Urinary bladder (tissue), 4 donors: ENCODE results near the gene GABRD. TPM values are rescaled to one million over a fixed set of nuclear protein-coding genes. Genes with fewer than 3 reads are reported as not detected.

ENCODE experiments used
- DNase-seq: peaks from one replicate; pipeline ENCODE4 v3.0.0-alpha.2; 2015; ENCODE audit errors: extremely low spot score
- H3K27ac ChIP-seq: one replicate; pipeline ENCODE4 v1.5.1; 2013; ENCODE audit warnings: low read depth, mild to moderate bottlenecking, moderate library complexity
- H3K36me3 ChIP-seq: one replicate; pipeline ENCODE4 v1.6.1; 2013; ENCODE audit warnings: mild to moderate bottlenecking, moderate library complexity; ENCODE audit not compliant: insufficient read depth
- H3K4me1 ChIP-seq: one replicate; pipeline ENCODE4 v1.6.1; 2013; ENCODE audit warnings: mild to moderate bottlenecking, moderate library complexity; ENCODE audit not compliant: insufficient read depth
- H3K4me3 ChIP-seq: one replicate; pipeline ENCODE4 v1.5.1; 2013; ENCODE audit warnings: low read depth, low read length
- WGBS: extraction: QIAGEN DNeasy Blood & Tissue Kit; methylation state at CpG from one replicate; pipeline ENCODE4 v1.1.7; 2013; 5-methylcytosine and 5-hydroxymethylcytosine counted together
- polyA plus RNA-seq: library from polyadenylated mRNA; stranded (reverse); fragments of 200-250 nt; gene quantifications from one replicate; pipeline ENCODE4 v1.2.3, GENCODE V29; 2013
- total RNA-seq: library from RNA; depleted of rRNA; stranded (reverse); fragments of >200 nt; gene quantifications from one replicate; pipeline ENCODE4 v1.2.3, GENCODE V29; 2014
- donor health status: healthy with polysubstance abuse.
- donor health status: healthy.

GABRD gene
- total and polyA plus RNA-seq, 2 donors: 0.95 to 1.2 TPM

GRCh38 chr1:2053217-2053616 lies 34.1 kb downstream of the GABRD start:
- H3K27ac ChIP-seq: no peak overlapping the region
- 76% methylated on average over 17 of the region's 17 CpGs for WGBS
- DNase-seq: no peak

GRCh38 chr1:2053784-2054376 lies 34.7 kb downstream of the GABRD start:
- no peak for DNase-seq
- no peak overlapping the region for H3K4me3 ChIP-seq
- H3K36me3 ChIP-seq: no peaks in the 10 kb centered on the region
- no peak overlapping the region for H3K27ac ChIP-seq
- WGBS: 82% methylated on average over 12 of the region's 12 CpGs
- no peaks in the 10 kb centered on the region for H3K4me1 ChIP-seq

More at GRCh38 chr1:2053217-2053616, 34.1 kb downstream of the GABRD start:
- Histone ChIP-seq H3K4me3 (no peak overlapping the region), H3K36me3 (no peaks in the 10 kb centered on the region), H3K4me1 (no peaks in the 10 kb centered on the region)

GRCh38 chr1:2054560-2054959 lies 35.4 kb downstream of the GABRD start:
- Histone ChIP-seq H3K4me1 (no peaks in the 10 kb centered on the region), H3K27ac (no peak overlapping the region), H3K36me3 (no peaks in the 10 kb centered on the region), H3K4me3 (no peak overlapping the region)
- WGBS: 70% methylated on average over 22 of the region's 22 CpGs
- DNase-seq: no peak

GRCh38 chr1:2055911-2056575 lies 36.9 kb downstream of the GABRD start:
- no peak for DNase-seq
- Histone ChIP-seq H3K27ac (no peak overlapping the region), H3K4me3 (no peak overlapping the region), H3K36me3 (no peaks in the 10 kb centered on the region), H3K4me1 (no peaks in the 10 kb centered on the region)
- WGBS: 91% methylated on average over 29 of the region's 29 CpGs

GRCh38 chr1:2056955-2057590 lies 37.9 kb downstream of the GABRD start:
- H3K4me1 ChIP-seq: no peaks in the 10 kb centered on the region
- H3K36me3 ChIP-seq: no peaks in the 10 kb centered on the region
- no peak overlapping the region for H3K4me3 ChIP-seq
- WGBS: 93% methylated on average over 25 of the region's 25 CpGs
- H3K27ac ChIP-seq: no peak overlapping the region
- no peak for DNase-seq

- H3K4me1 ChIP-seq: no peaks in the 10 kb centered on the region
- H3K4me3 ChIP-seq: no peak overlapping the region
- H3K27ac ChIP-seq: no peak overlapping the region
- no peaks in the 10 kb centered on the region for H3K36me3 ChIP-seq
- WGBS: 84% methylated on average over 35 of the region's 35 CpGs
- DNase-seq: no peak
Observed at GRCh38 chr1:2059290-2059953, 40.3 kb downstream of the GABRD start.

- no peak for DNase-seq
- Histone ChIP-seq H3K4me1 (no peaks in the 10 kb centered on the region), H3K27ac (no peak overlapping the region), H3K4me3 (no peak overlapping the region), H3K36me3 (no peaks in the 10 kb centered on the region)
- 86% methylated on average over 15 of the region's 15 CpGs for WGBS
Observed at GRCh38 chr1:2060072-2060471, 40.9 kb downstream of the GABRD start.

- H3K27ac ChIP-seq: no peak overlapping the region
- DNase-seq: no peak
- WGBS: 90% methylated on average over 23 of the region's 23 CpGs
- no peaks in the 10 kb centered on the region for H3K4me1 ChIP-seq
- H3K36me3 ChIP-seq: no peaks in the 10 kb centered on the region
- no peak overlapping the region for H3K4me3 ChIP-seq
Observed at GRCh38 chr1:2060535-2060934, 41.4 kb downstream of the GABRD start.

- DNase-seq: no peak
- no peaks in the 10 kb centered on the region for H3K4me1 ChIP-seq
Observed at GRCh38 chr1:2061065-2061778, 42.1 kb downstream of the GABRD start.

GRCh38 chr1:2065699-2066098 lies 46.6 kb downstream of the GABRD start:
- Histone ChIP-seq H3K4me1 (no peaks in the 10 kb centered on the region), H3K4me3 (no peak overlapping the region), H3K36me3 (no peaks in the 10 kb centered on the region), H3K27ac (no peak overlapping the region)
- no peak for DNase-seq
- WGBS: 89% methylated on average over 4 of the region's 4 CpGs

More at GRCh38 chr1:2061065-2061778, 42.1 kb downstream of the GABRD start:
- WGBS: 73% methylated on average over 28 of the region's 28 CpGs
- H3K36me3 ChIP-seq: no peaks in the 10 kb centered on the region
- no peak overlapping the region for H3K27ac ChIP-seq
- no peak overlapping the region for H3K4me3 ChIP-seq

GRCh38 chr1:2067393-2067792 lies 48.2 kb downstream of the GABRD start:
- WGBS: 92% methylated on average over 21 of the region's 21 CpGs
- DNase-seq: no peak
- H3K27ac ChIP-seq: no peak overlapping the region
- H3K4me3 ChIP-seq: no peak overlapping the region
- no peaks in the 10 kb centered on the region for H3K4me1 ChIP-seq
- H3K36me3 ChIP-seq: no peaks in the 10 kb centered on the region

- Histone ChIP-seq H3K27ac (no peak overlapping the region), H3K4me1 (no peaks in the 10 kb centered on the region), H3K4me3 (no peak overlapping the region), H3K36me3 (no peaks in the 10 kb centered on the region)
- DNase-seq: no peak
- 86% methylated on average over 17 of the region's 17 CpGs for WGBS
Observed at GRCh38 chr1:2067981-2068380, 48.8 kb downstream of the GABRD start.

GRCh38 chr1:2068951-2069350 lies 49.8 kb downstream of the GABRD start:
- WGBS: 93% methylated on average over 19 of the region's 19 CpGs

More at GRCh38 chr1:2068951-2069350, 49.8 kb downstream of the GABRD start:
- Histone ChIP-seq H3K36me3 (no peaks in the 10 kb centered on the region), H3K4me3 (no peak overlapping the region), H3K4me1 (no peaks in the 10 kb centered on the region), H3K27ac (no peak overlapping the region)
- no peak for DNase-seq
